ENCODE data around the gene TMEM39B. TPM values are rescaled to one million over a fixed set of nuclear protein-coding genes. Genes with fewer than 3 reads are reported as not detected.
A peak's percentile ranks its signal among the peaks of the same experiment; 100 is the strongest.
"Not testable (repeated sequence)": the region's sequence is repeated elsewhere in the genome, so short reads cannot be mapped to it uniquely, and the experiment has no call there.

TMEM39B gene
- total RNA-seq, 1 experiment from 2014 or later: 30.4 TPM

- no peak for TF ChIP-seq CTCF (conservative IDR thresholded peaks at IDR 0.05; ENCODE audit: low read depth, low read length)
- TF ChIP-seq EZH2 (IDR thresholded peaks at IDR 0.05; ENCODE audit: borderline replicate concordance, low read depth, low read length, poor library complexity, severe bottlenecking): no peak
- CTCF ChIA-PET: no interaction called here
- no peak overlapping the region for H3K4me3 ChIP-seq (ENCODE audit: low read depth, low read length, poor library complexity, severe bottlenecking)
- peak; percentile 33 for DNase-seq (ENCODE audit: low spot score)
- peaks cover 8% of the 10 kb centered on the region for H3K4me1 ChIP-seq (ENCODE audit: insufficient read depth, low read length, poor library complexity, severe bottlenecking)
- POLR2A ChIA-PET (ENCODE audit: low non-redundant PET): interaction anchor here (0.5 kb wide), 1 partner anchor 46 kb away, joined by 4 read pairs; no protein-coding TSS in a partner anchor
- BruUV-seq (replicated peaks): no TSS peak
- intact Hi-C loops (cut with micrococcal nuclease; ENCODE audit: unreplicated experiment): no loop called here
- no peak overlapping the region for H3K27ac ChIP-seq (ENCODE audit: low read depth, low read length, poor library complexity, severe bottlenecking)
- no peaks in the 10 kb centered on the region for H3K27me3 ChIP-seq (replicated peaks; ENCODE audit: insufficient read depth, low read depth, low read length, poor library complexity)
- no peaks in the 10 kb centered on the region for H3K36me3 ChIP-seq (ENCODE audit: insufficient read depth, low read length, poor library complexity, severe bottlenecking)
- H3K9me3 ChIP-seq (ENCODE audit: low read depth, low read length, poor library complexity, severe bottlenecking): no peaks in the 10 kb centered on the region
Measured at GRCh38 chr1:32111789-32112188, 39.0 kb downstream of the TMEM39B start.

DNA sequence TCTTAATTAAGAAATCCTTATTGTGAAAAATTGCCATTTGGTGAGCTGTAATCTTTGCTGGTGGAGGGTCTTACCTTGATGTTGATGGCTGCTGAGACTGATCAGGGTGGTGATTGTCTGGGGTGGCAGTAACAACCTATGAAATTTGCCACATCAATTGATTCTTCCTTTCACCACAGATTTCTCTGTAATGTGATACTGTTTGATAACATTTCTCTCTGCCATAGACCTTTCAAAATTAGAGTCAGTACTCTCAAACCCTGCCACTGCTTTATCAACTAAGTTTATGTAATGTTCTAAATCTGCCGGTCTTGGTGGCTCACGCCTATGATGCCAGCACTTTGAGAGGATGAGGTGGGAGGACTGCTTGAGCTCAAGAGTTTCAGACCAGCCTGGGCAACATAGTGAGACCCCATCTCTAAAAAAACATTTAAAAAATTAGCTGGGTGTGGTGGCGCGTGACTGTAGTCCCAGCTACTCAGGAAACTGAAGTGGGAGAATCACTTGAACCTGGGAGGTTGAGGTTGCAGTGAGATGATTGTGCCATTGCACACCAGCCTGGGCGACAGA lies 40.2 kb downstream of the TMEM39B start:
- Histone ChIP-seq H3K9me3 (ENCODE audit: low read depth, low read length, poor library complexity, severe bottlenecking) (no peaks in the 10 kb centered on the region), H3K4me3 (ENCODE audit: low read depth, low read length, poor library complexity, severe bottlenecking) (no peak overlapping the region), H3K27me3 (replicated peaks; ENCODE audit: insufficient read depth, low read depth, low read length, poor library complexity) (no peaks in the 10 kb centered on the region), H3K4me1 (ENCODE audit: insufficient read depth, low read length, poor library complexity, severe bottlenecking) (peaks cover 8% of the 10 kb centered on the region), H3K27ac (ENCODE audit: low read depth, low read length, poor library complexity, severe bottlenecking) (no peak overlapping the region), H3K36me3 (ENCODE audit: insufficient read depth, low read length, poor library complexity, severe bottlenecking) (no peaks in the 10 kb centered on the region)
- no TSS peak for BruUV-seq (replicated peaks)
- intact Hi-C loops (cut with micrococcal nuclease; ENCODE audit: unreplicated experiment): no loop called here
- ChIA-PET POLR2A (ENCODE audit: low non-redundant PET) (no interaction called here), CTCF (no interaction called here)
- DNase-seq (ENCODE audit: low spot score): no peak
- TF ChIP-seq EZH2 (IDR thresholded peaks at IDR 0.05; ENCODE audit: borderline replicate concordance, low read depth, low read length, poor library complexity, severe bottlenecking): no peak
- no peak for TF ChIP-seq CTCF (conservative IDR thresholded peaks at IDR 0.05; ENCODE audit: low read depth, low read length)

- CTCF ChIA-PET; BruUV-seq (replicated peaks); H3K4me3 ChIP-seq (ENCODE audit: low read depth, low read length, poor library complexity, severe bottlenecking); H3K36me3 ChIP-seq (ENCODE audit: insufficient read depth, low read length, poor library complexity, severe bottlenecking); DNase-seq (ENCODE audit: low spot score); H3K27me3 ChIP-seq (replicated peaks; ENCODE audit: insufficient read depth, low read depth, low read length, poor library complexity); POLR2A ChIA-PET (ENCODE audit: low non-redundant PET); H3K9me3 ChIP-seq (ENCODE audit: low read depth, low read length, poor library complexity, severe bottlenecking); intact Hi-C loops (cut with micrococcal nuclease; ENCODE audit: unreplicated experiment); H3K27ac ChIP-seq (ENCODE audit: low read depth, low read length, poor library complexity, severe bottlenecking); H3K4me1 ChIP-seq (ENCODE audit: insufficient read depth, low read length, poor library complexity, severe bottlenecking): not testable (repeated sequence)
Measured at GRCh38 chr1:32113436-32113835, 40.7 kb downstream of the TMEM39B start.

DNA sequence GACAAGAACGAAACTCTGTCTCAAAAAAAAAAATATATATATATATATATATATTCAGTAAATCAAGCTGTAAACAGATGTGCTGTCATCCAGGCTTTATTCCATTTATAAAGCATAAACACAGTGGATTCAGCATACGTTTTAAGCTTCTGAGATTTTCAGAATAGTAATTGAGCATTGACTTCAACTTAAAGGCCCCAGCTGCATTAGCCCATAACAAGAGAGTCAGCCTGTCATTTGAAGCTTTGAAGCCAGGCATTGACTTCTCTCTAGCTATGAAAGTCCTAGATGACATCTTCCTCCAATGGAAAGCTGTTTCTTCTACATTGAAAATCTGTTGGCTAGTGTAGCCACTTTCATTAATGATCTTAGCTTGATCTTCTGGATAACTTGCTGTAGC lies 41.7 kb downstream of the TMEM39B start:
- ChIA-PET CTCF (interaction anchor here (0.6 kb wide), 1 partner anchor 41 kb away, joined by 4 read pairs; no protein-coding TSS in a partner anchor), POLR2A (ENCODE audit: low non-redundant PET) (no interaction called here)
- Histone ChIP-seq H3K27me3 (replicated peaks; ENCODE audit: insufficient read depth, low read depth, low read length, poor library complexity) (no peaks in the 10 kb centered on the region), H3K36me3 (ENCODE audit: insufficient read depth, low read length, poor library complexity, severe bottlenecking) (no peaks in the 10 kb centered on the region), H3K4me1 (ENCODE audit: insufficient read depth, low read length, poor library complexity, severe bottlenecking) (peaks cover 8% of the 10 kb centered on the region), H3K4me3 (ENCODE audit: low read depth, low read length, poor library complexity, severe bottlenecking) (no peak overlapping the region), H3K9me3 (ENCODE audit: low read depth, low read length, poor library complexity, severe bottlenecking) (no peaks in the 10 kb centered on the region), H3K27ac (ENCODE audit: low read depth, low read length, poor library complexity, severe bottlenecking) (no peak overlapping the region)
- DNase-seq (ENCODE audit: low spot score): no peak
- intact Hi-C loops (cut with micrococcal nuclease; ENCODE audit: unreplicated experiment): no loop called here
- no peak for TF ChIP-seq EZH2 (IDR thresholded peaks at IDR 0.05; ENCODE audit: borderline replicate concordance, low read depth, low read length, poor library complexity, severe bottlenecking)
- no peak for TF ChIP-seq CTCF (conservative IDR thresholded peaks at IDR 0.05; ENCODE audit: low read depth, low read length)
- BruUV-seq (replicated peaks): no TSS peak
